Stimulated activated CD4-positive, alpha-beta T cell treated with anti-CD3 and anti-CD28 coated beads, TNF-alpha, amount 100 ng/mL, for 48 hours (primary cell): ENCODE data around the gene MLKL.

Experiments
- DNase-seq, 3 donors: peaks; one replicate each; pipeline ENCODE4 v3.0.0-alpha.2; 2020; ENCODE audit warnings: low read depth in 3 of 3

Gene MLKL

DNA sequence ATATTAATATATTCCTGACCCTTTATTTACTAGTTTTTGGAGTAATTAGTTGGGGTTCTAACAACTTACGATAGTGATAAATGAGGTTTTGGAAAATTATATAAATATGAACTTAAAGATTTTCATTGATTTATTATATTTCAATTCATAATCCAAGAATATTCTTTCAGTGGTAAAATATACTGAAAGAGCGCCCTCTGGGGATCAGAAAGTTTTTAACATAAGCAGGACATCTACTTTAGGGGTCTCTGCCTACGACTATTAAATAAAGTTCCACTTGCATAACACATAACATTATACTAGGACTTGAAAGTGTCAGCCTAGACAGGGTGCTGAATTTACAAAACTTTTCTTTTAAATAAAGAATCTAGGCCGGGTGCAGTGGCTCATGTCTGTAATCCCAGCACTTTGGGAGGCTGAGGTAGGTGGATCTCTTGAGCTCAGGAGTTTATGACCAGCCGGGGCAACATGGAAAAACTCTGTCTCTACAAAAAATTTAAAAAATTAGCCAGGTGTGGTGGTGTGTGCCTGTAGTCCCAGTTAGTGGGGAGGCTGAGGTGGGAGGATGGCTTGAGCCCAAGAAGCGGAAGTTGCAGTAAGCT, 49.6 kb downstream of the MLKL start:
- no peak for DNase-seq

DNA sequence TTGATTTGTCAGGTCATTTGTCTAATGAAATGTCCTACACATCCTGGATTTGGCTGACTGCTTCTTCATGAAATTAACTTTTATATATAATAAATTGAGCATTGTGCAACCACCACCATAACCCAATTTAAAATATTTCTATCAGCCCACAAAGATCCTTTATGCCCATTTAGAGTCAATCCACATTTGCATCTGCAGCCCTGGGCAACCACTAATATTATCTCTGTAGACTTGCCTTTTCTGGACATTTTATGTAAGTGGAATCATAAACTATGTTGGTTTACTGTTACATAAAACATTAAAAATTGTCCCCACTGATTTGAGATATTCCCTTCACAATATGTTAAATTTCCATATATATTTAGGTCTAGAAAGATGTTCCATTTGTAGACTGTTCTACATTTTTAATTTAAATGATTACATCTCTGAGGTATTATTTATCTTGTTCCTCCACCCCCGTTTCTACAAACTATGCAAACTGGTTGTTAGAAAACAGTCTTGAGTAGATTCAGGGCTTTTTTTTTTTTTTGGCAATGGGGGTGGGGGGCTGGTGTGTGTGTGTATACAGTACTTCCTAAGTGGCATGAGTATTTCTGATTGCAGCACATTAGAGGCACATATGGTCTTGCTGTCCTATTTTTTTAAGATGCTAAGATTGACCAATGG, 50.7 kb downstream of the MLKL start:
- no peak for DNase-seq

DNA sequence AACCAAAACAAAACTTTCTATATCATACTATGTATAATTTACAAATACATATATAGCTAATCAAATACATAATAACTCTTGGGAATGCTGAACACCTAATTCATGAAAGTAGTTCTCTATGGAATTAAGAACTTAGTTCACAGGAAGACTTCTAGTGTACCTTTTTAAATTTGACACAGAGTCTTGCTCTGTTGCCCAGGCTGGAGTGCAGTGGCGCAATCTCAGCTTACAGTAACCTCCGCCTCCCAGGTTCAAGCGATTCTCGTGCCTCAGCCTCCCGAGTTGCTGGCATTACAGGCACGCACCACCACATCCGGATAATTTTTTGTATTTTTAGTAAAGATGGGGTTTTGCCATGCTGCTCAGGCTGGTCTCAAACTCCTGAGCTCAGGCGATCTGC, 58.7 kb downstream of the MLKL start:
- no peak for DNase-seq

DNA sequence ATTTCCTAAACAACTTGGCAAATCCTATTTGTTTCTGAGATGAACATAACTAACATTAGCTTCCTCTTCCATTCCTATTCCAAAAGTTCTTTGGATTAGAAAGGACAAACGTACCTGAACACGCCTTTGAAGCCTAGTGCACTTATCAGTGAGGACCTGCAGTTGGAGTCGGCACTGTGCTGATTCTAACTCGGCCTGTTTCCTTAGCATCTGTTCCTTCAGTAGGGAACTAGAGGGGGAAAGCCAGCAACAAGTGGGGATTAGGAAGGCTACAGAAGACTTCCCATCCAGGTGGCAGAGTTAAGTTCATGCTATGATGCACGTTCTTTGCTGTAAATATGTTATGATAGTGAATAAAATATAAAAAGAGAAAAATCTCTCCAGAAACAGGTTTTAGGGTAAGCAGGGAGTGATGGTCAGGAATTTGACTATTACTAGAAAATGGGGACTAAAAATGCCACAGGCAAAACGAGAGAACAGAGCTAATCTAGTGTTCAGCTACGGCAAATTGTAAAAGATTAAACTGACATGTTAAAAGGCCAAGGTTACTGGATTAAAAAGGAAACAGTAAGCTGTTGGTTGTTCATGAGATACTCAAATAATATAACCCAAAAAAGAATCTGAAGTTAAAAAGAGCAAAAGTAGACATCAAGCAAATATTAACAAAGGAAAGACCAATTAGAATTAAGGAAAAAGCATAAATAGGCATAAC, 62.8 kb downstream of the MLKL start:
- DNase-seq, result no peak

DNA sequence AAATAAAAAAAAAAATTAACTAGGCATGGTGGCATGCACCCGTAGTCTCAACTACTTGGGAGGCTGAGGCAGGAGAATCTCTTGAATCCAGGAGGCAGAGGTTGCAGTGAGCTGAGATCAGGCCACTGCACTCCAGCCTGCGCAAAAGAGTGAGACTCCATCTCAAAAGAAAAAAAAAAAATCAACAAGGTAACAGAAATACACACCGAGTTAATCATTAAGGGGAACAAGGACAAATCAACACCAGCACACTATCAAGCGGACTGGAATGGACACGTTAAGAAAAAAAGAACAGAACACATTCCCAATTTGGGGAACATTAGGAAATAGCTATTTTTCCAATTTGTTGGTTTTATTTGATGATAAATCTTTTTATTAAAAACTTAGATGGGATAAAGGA, 65.4 kb downstream of the MLKL start:
- no peak for DNase-seq

DNA sequence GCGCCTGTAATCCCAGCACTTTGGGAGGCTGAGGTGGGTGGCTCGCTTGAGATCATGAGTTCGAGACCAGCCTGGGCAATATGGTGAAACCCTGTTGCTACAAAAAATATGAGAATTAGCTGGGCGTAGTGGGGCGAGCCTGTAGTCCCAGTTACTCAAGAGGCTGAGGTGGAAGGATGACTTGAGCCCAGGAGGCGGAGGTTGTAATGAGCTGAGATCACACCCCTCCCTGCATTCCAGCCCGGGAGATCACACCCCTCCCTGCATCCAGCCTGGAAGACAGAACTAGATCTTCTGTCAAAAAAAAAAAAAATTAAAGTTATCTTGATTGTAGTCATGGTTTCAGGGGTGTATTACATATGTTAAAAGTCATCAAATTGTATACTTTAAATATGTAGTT, 67.0 kb downstream of the MLKL start:
- no peak for DNase-seq

DNA sequence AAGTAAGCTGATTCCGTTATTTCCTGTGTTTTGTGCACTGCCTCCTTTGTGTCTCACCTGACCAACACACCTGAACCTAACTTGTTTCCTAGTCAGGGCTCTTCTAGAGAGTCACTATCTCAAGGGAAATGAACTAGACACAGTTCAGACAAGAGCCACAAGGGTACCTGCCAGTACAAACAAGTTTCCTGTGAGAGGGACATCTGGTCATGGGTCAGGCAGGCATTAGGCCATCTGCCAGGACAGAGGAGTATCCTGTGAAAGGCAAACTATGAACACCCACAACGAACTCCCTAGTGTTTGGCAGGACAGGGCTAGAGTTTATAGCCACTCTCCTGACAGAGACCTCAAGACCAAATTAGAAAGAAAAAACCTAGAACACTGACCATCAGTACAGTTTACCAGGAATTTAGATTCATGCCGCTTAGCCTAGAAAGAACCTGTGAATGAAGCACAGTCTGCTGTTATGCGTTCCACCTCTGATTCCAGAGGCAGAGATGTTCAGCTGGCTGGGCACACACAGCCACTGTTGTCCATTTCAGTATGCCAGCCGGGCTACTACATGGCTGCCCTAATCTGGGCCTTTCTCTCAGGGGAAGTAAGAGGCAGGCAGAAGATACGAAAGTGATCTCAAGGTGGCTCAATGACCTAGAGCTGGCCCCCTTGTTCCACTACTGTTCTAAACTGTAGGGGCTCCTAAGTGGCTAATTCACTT, 73.0 kb downstream of the MLKL start:
- no peak for DNase-seq

DNA sequence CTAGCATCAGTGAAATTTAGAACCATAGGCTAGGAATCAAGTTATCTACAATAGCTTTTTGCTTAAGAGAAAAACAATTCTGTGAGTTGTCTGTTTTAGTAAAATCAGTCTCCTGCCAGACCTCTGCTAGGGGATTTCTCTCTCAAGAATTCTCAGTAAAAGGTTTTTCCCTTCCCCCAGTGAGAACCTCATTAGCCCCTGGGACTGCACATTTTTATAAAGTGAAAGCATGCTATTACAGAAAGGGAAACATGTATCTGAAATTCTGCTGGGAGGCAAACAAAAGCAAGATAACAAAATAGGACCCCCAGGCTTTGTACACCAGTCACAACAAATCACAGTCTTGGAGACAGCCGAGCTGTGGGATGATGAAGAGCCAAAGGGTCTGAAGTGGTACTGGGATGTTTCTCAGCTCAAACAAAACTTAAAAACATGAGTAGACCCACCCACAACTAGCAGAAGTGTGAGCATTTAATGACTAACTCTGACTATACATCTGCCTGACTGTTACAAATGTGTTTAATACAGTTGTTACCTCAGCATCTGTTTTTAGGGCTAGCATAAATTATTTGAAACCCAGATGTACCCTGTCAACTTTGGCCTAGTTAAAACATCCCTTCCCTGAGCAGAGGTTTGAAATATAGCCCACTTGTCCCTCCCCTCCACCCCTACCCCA, 73.8 kb downstream of the MLKL start:
- no peak for DNase-seq

DNA sequence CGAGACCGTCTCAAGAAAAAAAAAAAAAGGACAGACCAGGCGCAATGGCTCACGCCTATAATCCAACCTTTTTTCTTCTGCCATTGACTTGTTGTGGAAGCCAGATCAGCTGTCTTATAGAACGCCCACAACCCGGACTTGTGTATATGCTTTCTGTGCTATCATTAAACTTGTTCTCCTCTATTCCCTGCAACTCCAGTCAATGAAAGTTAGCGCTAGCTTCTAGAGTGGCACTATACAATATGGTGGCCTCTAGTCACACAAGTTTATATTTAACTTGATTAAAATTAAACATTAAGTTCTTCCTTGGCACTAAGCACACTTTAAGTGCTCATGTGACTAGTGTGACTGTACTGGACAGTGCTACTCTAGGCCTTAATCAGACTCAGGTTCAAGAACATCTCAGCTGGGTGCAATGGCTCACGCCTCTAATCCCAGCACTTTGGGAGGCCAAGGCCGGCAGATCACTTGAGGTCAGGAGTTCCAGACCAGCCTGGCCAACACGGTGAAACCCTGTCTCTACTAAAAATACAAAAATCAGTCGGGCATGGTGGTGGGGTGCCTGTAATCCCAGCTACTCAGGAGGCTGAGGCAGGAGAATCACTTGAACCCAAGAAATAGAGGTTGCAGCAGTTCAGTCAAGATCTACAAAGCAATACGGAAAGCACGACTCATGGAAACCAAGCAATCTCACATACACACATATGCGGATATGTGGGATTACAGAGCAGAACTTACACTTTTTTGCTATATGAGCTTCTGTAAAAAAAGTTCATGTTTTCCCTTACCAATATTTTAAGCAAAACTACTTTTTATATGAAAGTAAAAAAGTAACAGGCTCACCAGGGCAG, 74.9 kb downstream of the MLKL start:
- DNase-seq, result no peak

DNA sequence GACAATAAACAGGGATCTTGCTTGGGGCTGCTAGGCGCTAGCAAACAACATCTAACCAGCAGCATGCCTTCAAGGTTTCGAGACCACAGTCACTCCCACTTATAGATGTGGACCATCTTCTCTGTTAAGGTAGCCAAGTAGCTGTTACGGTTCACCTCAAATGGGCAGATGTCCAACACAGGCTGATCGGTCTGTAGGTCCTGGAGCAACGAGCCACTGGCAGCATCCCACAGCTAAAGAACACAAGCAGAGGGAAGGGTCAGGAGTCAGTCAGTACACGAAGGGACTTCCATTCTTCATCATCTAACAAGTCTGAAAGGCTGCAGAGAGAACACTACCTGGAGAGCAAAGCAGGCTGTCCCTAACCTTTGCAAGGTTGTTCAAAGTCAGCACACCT, 76.8 kb downstream of the MLKL start:
- DNase-seq, result no peak

DNA sequence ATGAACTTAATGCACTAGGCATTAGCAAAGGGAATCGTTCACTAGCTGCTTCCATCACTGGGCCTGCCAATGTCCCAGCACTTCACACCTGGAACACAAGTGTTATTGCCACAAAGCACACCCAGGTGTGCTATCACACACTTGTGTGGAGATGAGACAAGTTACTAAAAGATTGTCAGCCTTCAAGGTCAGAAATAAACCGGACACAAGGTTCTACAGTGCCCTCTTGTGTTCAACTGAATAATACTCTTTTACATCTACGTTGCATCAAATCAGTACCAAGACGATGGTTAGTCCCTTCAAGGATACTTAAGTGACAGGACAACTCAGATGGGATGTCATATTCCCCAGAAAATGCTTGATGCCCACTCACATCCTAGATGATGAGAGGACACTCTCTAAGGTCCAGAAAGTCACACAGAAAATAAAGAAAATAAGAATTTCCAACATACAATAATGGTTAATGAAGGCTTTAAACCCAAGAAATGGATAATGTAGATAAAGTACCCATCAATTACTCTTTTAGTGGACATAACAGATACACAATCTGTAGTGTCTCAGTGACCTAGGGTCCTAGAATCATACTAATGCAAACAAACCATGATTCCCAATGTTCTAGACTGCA, 77.3 kb downstream of the MLKL start:
- DNase-seq, result no peak

DNA sequence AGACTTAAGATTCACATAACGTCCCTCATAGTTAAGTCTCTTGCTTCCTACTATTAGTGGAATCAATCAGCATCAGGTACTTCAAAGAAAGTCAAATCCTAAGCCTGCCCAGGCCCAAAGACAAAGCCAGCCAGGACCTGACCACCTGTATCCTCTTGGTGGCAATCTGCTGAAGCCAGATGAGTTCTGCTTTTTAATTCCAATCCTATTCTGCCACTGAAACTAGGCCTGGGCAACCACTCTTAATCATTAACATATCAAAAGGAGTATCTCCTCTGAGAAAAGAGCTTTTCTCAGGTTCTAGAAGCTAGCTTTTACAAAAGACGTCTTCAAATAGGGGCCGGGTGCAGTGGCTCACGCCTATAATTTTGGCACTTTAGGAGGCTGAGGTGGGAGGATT, 78.7 kb downstream of the MLKL start:
- no peak for DNase-seq
